ENCODE results near the gene PTGS1.

Gene PTGS1

GRCh38 chr9:122338994-122339393 lies 31.8 kb upstream of the PTGS1 start:
- Histone ChIP-seq H3F3A (ENCODE audit: low read depth) (no peaks in the 10 kb centered on the region), H3K27me3 (ENCODE audit: insufficient read depth, low read length, poor library complexity, severe bottlenecking) (no peaks in the 10 kb centered on the region), H3K36me3 (ENCODE audit: insufficient read depth, low read length) (no peaks in the 10 kb centered on the region), H3K4me3 (ENCODE audit: low read length, poor library complexity, severe bottlenecking) (no peak overlapping the region), H3K9me3 (ENCODE audit: insufficient read depth, low read depth, low read length) (no peaks in the 10 kb centered on the region), H3K9ac (ENCODE audit: low read depth, low read length, poor library complexity, severe bottlenecking) (no peak overlapping the region), H2AFZ (ENCODE audit: low read length) (no peak overlapping the region), H3K4me2 (ENCODE audit: low read depth, low read length, poor library complexity, severe bottlenecking) (no peak overlapping the region), H4K20me1 (ENCODE audit: insufficient read depth, low read length, poor library complexity, severe bottlenecking) (no peaks in the 10 kb centered on the region), H3K79me2 (ENCODE audit: insufficient read depth, low read length) (no peaks in the 10 kb centered on the region), H3K4me1 (ENCODE audit: insufficient read depth, low read length, poor library complexity, severe bottlenecking) (no peaks in the 10 kb centered on the region), H3K9me2 (replicated peaks; ENCODE audit: low read depth, low read length) (no peaks in the 10 kb centered on the region)
- no peak for TF ChIP-seq CTCF (conservative IDR thresholded peaks at IDR 0.05; ENCODE audit: low read length)
- TF ChIP-seq EZH2phosphoT487 (IDR thresholded peaks at IDR 0.05; ENCODE audit: borderline replicate concordance) = no peak

DNA sequence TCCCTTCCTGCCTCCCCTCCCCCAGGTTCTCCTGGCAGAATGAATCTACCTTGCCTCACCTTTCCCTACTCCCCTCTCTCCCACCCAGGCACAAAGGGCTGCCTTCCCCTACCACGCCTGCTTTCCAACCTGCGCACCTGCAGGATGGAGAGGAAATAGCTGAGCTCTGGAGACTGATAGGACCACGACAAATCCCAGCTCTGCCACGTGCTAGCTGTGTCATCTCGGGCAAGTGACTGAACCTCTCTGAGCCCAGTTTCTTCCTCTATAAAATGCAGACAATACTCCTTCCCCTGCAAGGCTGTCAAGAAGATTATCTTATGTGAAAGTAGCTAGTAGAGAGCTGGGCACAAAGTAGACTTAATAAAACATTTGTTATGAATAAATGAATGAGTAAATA lies 31.2 kb upstream of the PTGS1 start:
- Histone ChIP-seq H3K9me3 (ENCODE audit: insufficient read depth, low read depth, low read length) (no peaks in the 10 kb centered on the region), H3K79me2 (ENCODE audit: insufficient read depth, low read length) (no peaks in the 10 kb centered on the region), H3K4me2 (ENCODE audit: low read depth, low read length, poor library complexity, severe bottlenecking) (no peak overlapping the region), H3F3A (ENCODE audit: low read depth) (no peaks in the 10 kb centered on the region), H3K36me3 (ENCODE audit: insufficient read depth, low read length) (no peaks in the 10 kb centered on the region), H3K9ac (ENCODE audit: low read depth, low read length, poor library complexity, severe bottlenecking) (no peak overlapping the region), H3K4me3 (ENCODE audit: low read length, poor library complexity, severe bottlenecking) (no peak overlapping the region), H3K9me2 (replicated peaks; ENCODE audit: low read depth, low read length) (no peaks in the 10 kb centered on the region), H3K4me1 (ENCODE audit: insufficient read depth, low read length, poor library complexity, severe bottlenecking) (no peaks in the 10 kb centered on the region), H3K27me3 (ENCODE audit: insufficient read depth, low read length, poor library complexity, severe bottlenecking) (no peaks in the 10 kb centered on the region), H4K20me1 (ENCODE audit: insufficient read depth, low read length, poor library complexity, severe bottlenecking) (no peaks in the 10 kb centered on the region), H2AFZ (ENCODE audit: low read length) (no peak overlapping the region)
- TF ChIP-seq EZH2phosphoT487 (IDR thresholded peaks at IDR 0.05; ENCODE audit: borderline replicate concordance) = no peak
- no peak for TF ChIP-seq CTCF (conservative IDR thresholded peaks at IDR 0.05; ENCODE audit: low read length)

DNA sequence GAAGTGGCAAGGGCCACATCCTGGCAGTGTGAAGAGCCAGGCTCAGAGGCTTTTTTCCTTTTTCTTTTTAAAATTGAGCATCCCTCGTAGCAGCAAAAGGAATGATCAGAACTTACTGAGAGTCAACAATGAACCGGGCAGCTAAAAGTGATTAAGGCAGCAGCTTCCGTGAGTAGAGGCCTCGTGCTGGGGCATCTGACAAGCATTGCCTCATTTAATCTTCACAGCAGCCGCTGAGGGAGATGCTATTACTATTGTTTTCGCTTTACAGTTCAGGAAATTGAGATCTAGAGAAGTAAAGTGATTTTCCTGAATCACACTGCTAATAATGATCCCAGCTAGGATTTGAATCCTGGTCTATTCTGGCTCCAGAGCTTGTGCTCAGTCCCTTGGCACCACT lies 30.7 kb upstream of the PTGS1 start:
- H3K9ac ChIP-seq (ENCODE audit: low read depth, low read length, poor library complexity, severe bottlenecking) = no peak overlapping the region
- H3F3A ChIP-seq (ENCODE audit: low read depth) = no peaks in the 10 kb centered on the region
- no peak overlapping the region for H3K4me2 ChIP-seq (ENCODE audit: low read depth, low read length, poor library complexity, severe bottlenecking)

More for the DNA sequence above, 30.7 kb upstream of the PTGS1 start:
- Histone ChIP-seq H3K79me2 (ENCODE audit: insufficient read depth, low read length) (no peaks in the 10 kb centered on the region), H2AFZ (ENCODE audit: low read length) (no peak overlapping the region), H3K4me1 (ENCODE audit: insufficient read depth, low read length, poor library complexity, severe bottlenecking) (no peaks in the 10 kb centered on the region), H3K9me3 (ENCODE audit: insufficient read depth, low read depth, low read length) (no peaks in the 10 kb centered on the region), H4K20me1 (ENCODE audit: insufficient read depth, low read length, poor library complexity, severe bottlenecking) (no peaks in the 10 kb centered on the region), H3K9me2 (replicated peaks; ENCODE audit: low read depth, low read length) (no peaks in the 10 kb centered on the region), H3K27me3 (ENCODE audit: insufficient read depth, low read length, poor library complexity, severe bottlenecking) (no peaks in the 10 kb centered on the region), H3K36me3 (ENCODE audit: insufficient read depth, low read length) (no peaks in the 10 kb centered on the region), H3K4me3 (ENCODE audit: low read length, poor library complexity, severe bottlenecking) (no peak overlapping the region)
- TF ChIP-seq EZH2phosphoT487 (IDR thresholded peaks at IDR 0.05; ENCODE audit: borderline replicate concordance) (no peak), CTCF (conservative IDR thresholded peaks at IDR 0.05; ENCODE audit: low read length) (no peak)

Measured in Loucy (cell line).